CD8-positive, alpha-beta memory T cell (primary cell): ENCODE data around the gene DLG5. TPM values are rescaled to one million over a fixed set of nuclear protein-coding genes. Genes with fewer than 3 reads are reported as not detected.

ENCODE experiments used
- CTCF ChIA-PET: fragments of 350-600 bp; sonication (Branson Sonifier 250); formaldehyde crosslinking; loops from one replicate; lab custom pipeline; 2021; ENCODE audit warnings: antibody characterized with exemption; lab: Charles Lee
- POLR2A ChIA-PET: fragments of 350-600 bp; sonication (Branson Sonifier 250); formaldehyde crosslinking; loops from one replicate; lab custom pipeline; 2021; ENCODE audit warnings: antibody characterized with exemption; lab: Charles Lee
- DNase-seq, 5 donors: peaks; one replicate each; pipeline versions ENCODE4 v3.0.0 to v3.0.0-alpha.2; 2020 to 2022; ENCODE audit warnings: mixed read lengths in 1 of 5
- H3K27ac ChIP-seq: one replicate; pipeline ENCODE4 v1.7.0; 2013; ENCODE audit warnings: low read depth, mild to moderate bottlenecking, low read length, moderate library complexity
- H3K27me3 ChIP-seq: 2 replicates; pipeline ENCODE4 v1.7.0; 2013; ENCODE audit warnings: low read length, mild to moderate bottlenecking; ENCODE audit not compliant: insufficient read depth, poor library complexity, severe bottlenecking
- H3K36me3 ChIP-seq: 2 replicates; pipeline ENCODE4 v1.7.0; 2013; ENCODE audit warnings: mild to moderate bottlenecking, low read length, moderate library complexity; ENCODE audit not compliant: insufficient read depth
- H3K4me1 ChIP-seq: 2 replicates; pipeline ENCODE4 v1.7.0; 2013; ENCODE audit warnings: mild to moderate bottlenecking, low read length, moderate library complexity; ENCODE audit not compliant: insufficient read depth
- H3K4me3 ChIP-seq: 2 replicates; pipeline ENCODE4 v1.7.0; 2013; ENCODE audit warnings: mild to moderate bottlenecking, low read length
- H3K9me3 ChIP-seq: 2 replicates; pipeline ENCODE4 v1.7.0; 2013; ENCODE audit warnings: mild to moderate bottlenecking, low read length
- H3K27ac Mint-ChIP-seq, 8 donors: one replicate each; pipeline ENCODE4 v1.8.0; 2020 to 2021; ENCODE audit warnings: mixed read lengths in 8 of 8, mild to moderate bottlenecking in 6 of 8, inconsistent platforms in 3 of 8, moderate library complexity in 3 of 8
- H3K27me3 Mint-ChIP-seq, 2 donors: one replicate each; pipeline ENCODE4 v1.8.0; 2020 to 2021; ENCODE audit warnings: mixed read lengths in 2 of 2, mild to moderate bottlenecking in 1 of 2, moderate library complexity in 1 of 2
- H3K36me3 Mint-ChIP-seq, 3 donors: one replicate each; pipeline ENCODE4 v1.8.0; 2020 to 2021; ENCODE audit warnings: mixed read lengths in 3 of 3, inconsistent platforms in 1 of 3, mild to moderate bottlenecking in 1 of 3
- H3K4me1 Mint-ChIP-seq, 3 donors: one replicate each; pipeline ENCODE4 v1.8.0; 2020 to 2021; ENCODE audit warnings: mixed read lengths in 3 of 3, inconsistent platforms in 1 of 3, mild to moderate bottlenecking in 1 of 3
- H3K4me3 Mint-ChIP-seq, 7 donors: one replicate each; pipeline ENCODE4 v1.8.0; 2020 to 2021; ENCODE audit warnings: mixed read lengths in 7 of 7, mild to moderate bottlenecking in 6 of 7, moderate library complexity in 4 of 7, inconsistent platforms in 2 of 7
- H3K9me3 Mint-ChIP-seq, 5 donors: one replicate each; pipeline ENCODE4 v1.8.0; 2020 to 2022; ENCODE audit warnings: mixed read lengths in 5 of 5, mild to moderate bottlenecking in 3 of 5, moderate library complexity in 2 of 5, inconsistent platforms in 1 of 5
- polyA plus RNA-seq: library from polyadenylated mRNA; unstranded; fragments of 300-500 nt; fragmentation: Illumina TruSeq; gene quantifications from one replicate; pipeline ENCODE4 v1.2.3, GENCODE V29; 2021
- total RNA-seq, 2 experiments: library from RNA; stranded (reverse); gene quantifications; one replicate each; pipeline ENCODE4 v1.2.3, GENCODE V29; 2021

The DLG5 gene
- total and polyA plus RNA-seq, 3 experiments from 2014 or later = 1.1 to 2.1 (median 1.7) TPM

DNA sequence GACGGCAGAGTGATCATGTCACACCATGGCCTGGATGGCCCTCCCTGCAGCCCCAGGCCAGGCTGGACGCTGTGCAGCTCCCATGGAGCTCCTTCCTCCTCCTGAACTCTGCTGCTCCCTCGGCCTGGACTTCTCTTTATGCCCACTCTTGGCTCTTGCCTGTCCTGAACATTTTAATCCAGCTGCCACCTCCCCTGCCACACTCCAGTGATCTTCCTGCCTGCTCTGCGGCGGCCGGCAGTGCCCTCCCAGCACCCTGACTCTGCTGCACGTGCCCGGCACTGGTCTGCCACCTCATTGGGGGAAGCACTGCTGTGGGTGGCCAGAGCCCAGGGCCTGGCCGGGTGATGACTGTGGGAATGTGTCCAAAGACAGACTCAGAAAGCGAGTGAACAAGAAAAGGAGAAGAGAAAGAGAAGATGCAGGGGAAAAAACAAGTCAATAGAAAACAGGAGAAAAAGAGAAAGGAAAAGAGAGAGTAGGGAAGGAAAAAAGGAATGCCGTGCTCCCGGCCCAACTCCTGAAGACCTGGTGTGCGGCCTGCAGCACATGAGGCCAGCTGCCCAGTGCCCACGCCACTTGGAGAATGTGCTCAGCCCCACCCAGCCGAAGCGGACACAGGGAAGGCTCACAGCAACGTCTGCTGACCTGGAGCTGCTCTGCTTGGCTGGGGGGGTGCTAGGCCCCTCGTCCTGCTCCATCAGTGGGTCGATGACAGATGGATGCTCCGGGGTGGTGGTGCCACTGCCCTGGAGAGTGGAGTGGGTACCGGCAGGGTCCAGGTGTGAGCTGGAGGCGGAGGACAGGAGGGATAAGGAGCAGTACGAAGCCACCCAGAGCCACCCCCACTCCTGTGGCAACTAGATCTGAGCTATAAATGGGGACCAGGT is 115.9 kb downstream of the DLG5 start:
- Mint-ChIP-seq H3K27ac (peak overlapping the region in 5 of 8 donors; percentile 5 to 70 (median 56)), H3K27me3 (no peaks in the 10 kb centered on the region), H3K4me3 (no peak overlapping the region), H3K4me1 (no peaks in the 10 kb centered on the region), H3K36me3 (no peaks in the 10 kb centered on the region), H3K9me3 (no peaks in the 10 kb centered on the region)
- Histone ChIP-seq H3K27ac (no peak overlapping the region), H3K36me3 (no peaks in the 10 kb centered on the region), H3K4me1 (no peaks in the 10 kb centered on the region), H3K9me3 (no peaks in the 10 kb centered on the region), H3K4me3 (no peak overlapping the region), H3K27me3 (no peaks in the 10 kb centered on the region)
- ChIA-PET POLR2A (no interaction called here), CTCF (no interaction called here)
- DNase-seq = no peak

DNA sequence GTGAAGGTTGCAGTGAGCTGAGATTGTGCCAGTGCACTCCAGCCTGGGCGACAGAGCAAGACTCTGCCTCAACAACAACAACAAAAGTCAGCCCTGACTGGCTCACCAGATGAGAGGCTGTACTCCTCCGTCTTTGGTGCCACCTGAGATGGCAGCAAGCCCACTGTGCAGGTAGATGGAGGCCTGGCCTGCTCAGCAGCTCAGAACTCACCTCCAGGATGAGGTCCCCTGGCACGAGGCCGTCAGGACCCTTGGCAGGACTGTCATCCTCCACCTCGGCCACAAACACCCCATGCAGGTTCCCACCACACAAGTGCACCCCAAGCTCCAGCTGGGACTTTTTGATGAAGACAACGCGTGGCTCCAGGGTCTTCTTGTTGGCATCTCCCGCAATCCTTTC is 117.2 kb downstream of the DLG5 start:
- Histone ChIP-seq H3K4me1 (no peaks in the 10 kb centered on the region), H3K9me3 (no peaks in the 10 kb centered on the region), H3K27ac (no peak overlapping the region), H3K27me3 (no peaks in the 10 kb centered on the region), H3K36me3 (no peaks in the 10 kb centered on the region), H3K4me3 (no peak overlapping the region)
- H3K4me1 Mint-ChIP-seq = no peaks in the 10 kb centered on the region
- ChIA-PET POLR2A (no interaction called here), CTCF (no interaction called here)
- H3K9me3 Mint-ChIP-seq = no peaks in the 10 kb centered on the region
- no peak for DNase-seq
- H3K27ac Mint-ChIP-seq = peak overlapping the region in 1 of 8 donors; percentile 33
- no peak overlapping the region for H3K4me3 Mint-ChIP-seq
- H3K36me3 Mint-ChIP-seq = no peaks in the 10 kb centered on the region
- H3K27me3 Mint-ChIP-seq = no peaks in the 10 kb centered on the region

DNA sequence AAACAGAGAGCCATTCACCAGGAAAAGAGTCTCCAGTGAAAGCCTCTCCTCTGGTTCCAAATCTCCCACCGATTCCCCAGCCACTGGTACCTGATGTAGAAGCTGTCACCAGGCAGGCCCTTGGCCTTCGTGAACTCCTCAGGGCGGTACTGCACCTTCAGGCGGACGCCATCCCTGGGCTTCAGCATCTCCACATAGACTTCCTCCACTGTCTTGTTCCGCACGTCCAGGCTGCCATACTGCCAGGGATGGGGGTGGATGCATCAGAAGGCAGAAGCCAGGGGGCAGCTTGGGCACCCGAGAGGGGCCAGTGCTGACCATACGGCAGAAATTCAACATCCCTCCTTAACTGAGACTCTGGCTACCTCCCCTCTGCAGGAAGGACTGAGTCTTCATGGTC is 118.8 kb downstream of the DLG5 start:
- CTCF ChIA-PET = interaction anchor here (1.2 kb wide), 1 partner anchor 28 kb away, joined by 3 read pairs; no protein-coding TSS in a partner anchor
- Mint-ChIP-seq H3K4me1 (no peaks in the 10 kb centered on the region), H3K36me3 (no peaks in the 10 kb centered on the region)

DNA sequence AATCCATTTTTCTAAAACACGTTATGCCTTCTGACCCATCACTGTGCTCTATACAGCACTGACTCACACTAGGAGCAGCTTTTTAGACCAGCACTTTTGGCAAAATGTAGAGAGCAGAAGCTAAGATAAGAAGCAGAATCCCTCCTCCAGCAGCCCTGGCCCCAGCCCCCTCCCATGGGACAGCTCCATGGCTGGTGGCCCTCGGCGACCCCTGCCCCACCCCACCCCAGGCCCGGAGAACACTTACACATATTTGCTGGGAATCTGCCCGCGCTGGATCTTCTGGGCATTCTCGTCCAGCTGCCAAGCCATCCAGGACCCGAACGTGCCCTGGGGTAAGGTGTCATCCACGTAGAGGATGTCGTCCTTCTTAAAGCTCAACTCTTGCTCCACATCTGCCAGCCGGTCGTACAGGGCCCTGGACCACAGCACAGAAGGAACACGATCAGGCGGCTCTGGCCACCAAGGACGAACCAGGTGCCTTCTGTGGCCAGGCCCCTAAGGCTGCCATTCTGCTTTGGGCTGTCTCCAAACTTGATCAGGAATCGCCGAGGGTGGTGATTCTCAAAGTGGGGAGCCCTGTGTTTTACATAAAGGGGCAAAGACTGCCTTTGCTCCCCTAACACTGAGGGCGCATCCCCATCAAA is 119.9 kb downstream of the DLG5 start:
- H3K4me3 ChIP-seq = no peak overlapping the region
- Mint-ChIP-seq H3K27me3 (no peaks in the 10 kb centered on the region), H3K4me1 (peaks cover 5 to 8% (median 7%) of the 10 kb centered on the region in 3 donors), H3K9me3 (no peaks in the 10 kb centered on the region), H3K36me3 (peaks cover 0 to 2% (median 0%) of the 10 kb centered on the region in 3 donors), H3K27ac (no peak overlapping the region), H3K4me3 (no peak overlapping the region)
- ChIA-PET POLR2A (no interaction called here), CTCF (interaction anchor here (0.9 kb wide), 1 partner anchor 31 kb away, joined by 3 read pairs; no protein-coding TSS in a partner anchor)
- DNase-seq = no peak
- H3K27ac ChIP-seq = no peak overlapping the region
- no peaks in the 10 kb centered on the region for H3K9me3 ChIP-seq
- no peaks in the 10 kb centered on the region for H3K27me3 ChIP-seq
- H3K4me1 ChIP-seq = peaks cover 1% of the 10 kb centered on the region
- H3K36me3 ChIP-seq = no peaks in the 10 kb centered on the region

More for the DNA sequence above, 118.8 kb downstream of the DLG5 start:
- Histone ChIP-seq H3K4me3 (no peak overlapping the region), H3K4me1 (no peaks in the 10 kb centered on the region), H3K27ac (no peak overlapping the region), H3K36me3 (no peaks in the 10 kb centered on the region), H3K27me3 (no peaks in the 10 kb centered on the region), H3K9me3 (no peaks in the 10 kb centered on the region)
- Mint-ChIP-seq H3K9me3 (no peaks in the 10 kb centered on the region), H3K4me3 (no peak overlapping the region), H3K27me3 (no peaks in the 10 kb centered on the region), H3K27ac (no peak overlapping the region)
- DNase-seq = no peak
- POLR2A ChIA-PET = no interaction called here

DNA sequence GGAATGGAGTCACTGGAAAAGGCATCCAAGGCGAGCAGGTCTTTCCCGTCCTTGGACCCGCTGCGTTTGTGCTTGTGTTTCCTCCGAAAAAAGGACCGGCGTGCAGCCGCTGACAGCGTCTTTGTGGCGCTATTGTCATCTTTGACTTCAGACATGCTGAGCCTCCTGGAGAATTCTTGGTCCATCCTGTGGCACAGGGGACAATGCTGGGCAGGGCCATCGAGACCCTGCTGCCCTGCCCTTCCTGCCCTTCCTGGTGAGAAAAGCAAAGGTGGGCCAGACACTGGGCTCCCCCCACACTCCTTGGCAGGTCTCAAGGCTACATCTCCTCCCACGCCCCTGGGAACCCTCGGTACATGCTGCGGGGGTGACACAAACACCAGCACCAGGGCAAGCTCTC is 120.9 kb downstream of the DLG5 start:
- Histone ChIP-seq H3K4me1 (peaks cover 5% of the 10 kb centered on the region), H3K4me3 (no peak overlapping the region), H3K36me3 (no peaks in the 10 kb centered on the region), H3K9me3 (no peaks in the 10 kb centered on the region), H3K27me3 (no peaks in the 10 kb centered on the region), H3K27ac (no peak overlapping the region)
- POLR2A ChIA-PET = no interaction called here
- Mint-ChIP-seq H3K27ac (peak overlapping the region in 2 of 8 donors; percentile 60 to 62), H3K27me3 (no peaks in the 10 kb centered on the region), H3K4me3 (no peak overlapping the region), H3K4me1 (peaks cover 15 to 18% (median 16%) of the 10 kb centered on the region in 3 donors), H3K36me3 (peaks cover 0 to 2% (median 0%) of the 10 kb centered on the region in 3 donors), H3K9me3 (no peaks in the 10 kb centered on the region)
- DNase-seq = no peak
- CTCF ChIA-PET = interaction anchor here (0.9 kb wide), 1 partner anchor 32 kb away, joined by 3 read pairs; no protein-coding TSS in a partner anchor

DNA sequence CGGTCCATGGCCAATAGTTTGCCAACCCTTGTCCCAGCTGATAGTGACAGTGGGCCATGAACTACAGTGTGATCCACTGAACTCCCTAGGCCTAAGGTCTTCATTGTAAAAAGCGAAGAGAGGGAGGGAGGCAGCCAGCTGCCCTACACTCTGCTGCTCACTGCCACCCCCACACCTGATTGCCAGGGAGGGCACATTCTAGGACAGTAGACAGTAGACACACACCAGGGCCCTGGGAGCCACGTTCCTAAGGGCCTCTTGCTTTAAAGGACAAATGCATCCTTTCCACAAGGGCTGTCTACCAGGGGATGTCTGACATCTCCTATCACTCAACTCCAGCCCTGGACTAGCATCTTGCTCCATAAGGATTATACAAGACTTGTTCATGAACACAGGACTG is 122.2 kb downstream of the DLG5 start:
- H3K4me1 ChIP-seq = peaks cover 5% of the 10 kb centered on the region
- Mint-ChIP-seq H3K27ac (peak overlapping the region in 1 of 8 donors; percentile 57), H3K4me1 (peaks cover 22 to 27% (median 23%) of the 10 kb centered on the region in 3 donors), H3K36me3 (peaks cover 0 to 2% (median 0%) of the 10 kb centered on the region in 3 donors), H3K27me3 (no peaks in the 10 kb centered on the region), H3K9me3 (no peaks in the 10 kb centered on the region), H3K4me3 (no peak overlapping the region)
- H3K36me3 ChIP-seq = no peaks in the 10 kb centered on the region
- ChIA-PET CTCF (interaction anchor here (0.7 kb wide), 1 partner anchor 138 kb away, joined by 4 read pairs; no protein-coding TSS in a partner anchor), POLR2A (no interaction called here)
- H3K9me3 ChIP-seq = no peaks in the 10 kb centered on the region
- H3K27ac ChIP-seq = no peak overlapping the region
- DNase-seq = no peak
- H3K27me3 ChIP-seq = no peaks in the 10 kb centered on the region
- H3K4me3 ChIP-seq = no peak overlapping the region

DNA sequence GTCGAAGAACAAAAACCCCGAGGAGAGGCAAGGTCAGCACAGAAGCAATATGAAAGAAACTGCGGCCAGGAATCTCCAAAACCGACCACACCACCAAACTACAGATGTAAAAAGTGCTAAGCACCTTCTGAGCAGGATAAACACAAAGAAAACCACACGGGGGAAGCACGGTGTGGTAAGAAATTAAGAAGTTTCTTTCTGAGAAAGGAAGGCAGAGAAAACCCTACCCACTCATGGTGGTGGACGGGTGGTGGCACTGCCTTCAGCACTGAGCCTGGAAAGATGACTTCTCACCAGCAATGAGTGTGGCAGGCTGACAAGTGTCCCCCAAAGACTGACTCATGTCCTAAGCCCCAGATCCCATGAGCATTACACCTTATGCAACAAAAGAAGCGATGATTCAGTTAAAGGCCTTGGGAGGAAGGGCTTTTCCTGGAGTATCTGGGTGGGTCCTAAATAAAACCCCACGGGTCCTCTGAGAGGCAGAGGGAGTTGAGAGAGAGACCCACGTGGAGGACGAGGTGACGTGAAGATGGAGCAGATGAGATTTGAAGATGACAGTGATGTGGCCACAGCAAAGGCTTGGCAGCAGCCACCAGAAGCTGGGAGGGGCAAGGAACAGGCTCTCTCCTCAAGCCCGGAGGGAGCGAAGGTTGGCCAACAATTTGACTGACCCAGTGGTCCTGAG is 124.9 kb downstream of the DLG5 start:
- no peak overlapping the region for H3K4me3 ChIP-seq
- peak overlapping the region in 5 of 7 donors; percentile 5 to 60 (median 8) for H3K4me3 Mint-ChIP-seq
- H3K27ac ChIP-seq = no peak overlapping the region
- POLR2A ChIA-PET = no interaction called here
- peak overlapping the region; percentile 10 to 92 (median 84) for H3K27ac Mint-ChIP-seq
- no peaks in the 10 kb centered on the region for H3K27me3 ChIP-seq
- H3K27me3 Mint-ChIP-seq = no peaks in the 10 kb centered on the region
- DNase-seq = peak in 4 of 5 donors; percentile 2 to 56 (median 29)
- CTCF ChIA-PET = no interaction called here
- H3K36me3 Mint-ChIP-seq = peaks cover 0 to 2% (median 0%) of the 10 kb centered on the region in 3 donors
- H3K36me3 ChIP-seq = no peaks in the 10 kb centered on the region
- no peaks in the 10 kb centered on the region for H3K9me3 ChIP-seq
- peaks cover 27 to 37% (median 27%) of the 10 kb centered on the region in 3 donors for H3K4me1 Mint-ChIP-seq
- H3K9me3 Mint-ChIP-seq = no peaks in the 10 kb centered on the region
- peaks cover 5% of the 10 kb centered on the region for H3K4me1 ChIP-seq
